IMR-90 (cell line): Measurements from ENCODE around the gene ADGRB3.
"Not testable (repeated sequence)": the region's sequence is repeated elsewhere in the genome, so short reads cannot be mapped to it uniquely, and the experiment has no call there.

Experiments used
- POLR2A ChIP-seq: IDR thresholded peaks from 2 replicates; pipeline ENCODE4 v1.6.1; 2012; ENCODE audit warnings: mild to moderate bottlenecking, low read depth, low read length
- RAD21 ChIP-seq: IDR thresholded peaks from 2 replicates; pipeline ENCODE4 v1.6.1; 2012; ENCODE audit warnings: low read length, improper control_type of control experiment
- TF ChIP-seq, protein P1 (sequence below): conservative IDR thresholded peaks from 2 replicates; pipeline ENCODE4 v1.5.1; 2012; ENCODE audit warnings: mild to moderate bottlenecking, low read depth, low read length, improper control_type of control experiment
- TF ChIP-seq, protein P2 (sequence below): fragments of 150-350 bp; IDR thresholded peaks from 2 replicates; pipeline ENCODE4 v1.6.1; 2017; ENCODE audit warnings: mild to moderate bottlenecking, antibody characterized with exemption, low read length, low read depth

DNA sequence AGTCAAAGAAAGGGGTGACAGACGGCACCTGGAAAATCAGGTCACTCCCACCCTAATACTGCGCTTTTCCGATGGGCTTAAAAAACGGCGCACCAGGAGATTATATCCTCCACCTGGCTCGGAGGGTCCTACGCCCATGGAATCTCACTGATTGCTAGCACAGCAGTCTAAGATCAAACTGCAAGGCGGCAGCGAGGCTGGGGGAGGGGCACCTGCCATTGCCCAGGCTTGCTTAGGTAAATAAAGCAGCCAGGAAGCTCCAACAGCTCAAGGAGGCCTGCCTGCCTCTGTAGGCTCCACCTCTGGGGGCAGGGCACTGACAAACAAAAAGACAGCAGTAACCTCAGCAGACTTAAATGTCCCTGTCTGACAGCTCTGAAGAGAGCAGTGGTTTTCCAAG lies 277.7 kb downstream of the ADGRB3 start:
- not testable (repeated sequence) for TF ChIP-seq POLR2A, RAD21
- TF ChIP-seq, protein P1, sequence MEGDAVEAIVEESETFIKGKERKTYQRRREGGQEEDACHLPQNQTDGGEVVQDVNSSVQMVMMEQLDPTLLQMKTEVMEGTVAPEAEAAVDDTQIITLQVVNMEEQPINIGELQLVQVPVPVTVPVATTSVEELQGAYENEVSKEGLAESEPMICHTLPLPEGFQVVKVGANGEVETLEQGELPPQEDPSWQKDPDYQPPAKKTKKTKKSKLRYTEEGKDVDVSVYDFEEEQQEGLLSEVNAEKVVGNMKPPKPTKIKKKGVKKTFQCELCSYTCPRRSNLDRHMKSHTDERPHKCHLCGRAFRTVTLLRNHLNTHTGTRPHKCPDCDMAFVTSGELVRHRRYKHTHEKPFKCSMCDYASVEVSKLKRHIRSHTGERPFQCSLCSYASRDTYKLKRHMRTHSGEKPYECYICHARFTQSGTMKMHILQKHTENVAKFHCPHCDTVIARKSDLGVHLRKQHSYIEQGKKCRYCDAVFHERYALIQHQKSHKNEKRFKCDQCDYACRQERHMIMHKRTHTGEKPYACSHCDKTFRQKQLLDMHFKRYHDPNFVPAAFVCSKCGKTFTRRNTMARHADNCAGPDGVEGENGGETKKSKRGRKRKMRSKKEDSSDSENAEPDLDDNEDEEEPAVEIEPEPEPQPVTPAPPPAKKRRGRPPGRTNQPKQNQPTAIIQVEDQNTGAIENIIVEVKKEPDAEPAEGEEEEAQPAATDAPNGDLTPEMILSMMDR = not testable (repeated sequence)
- TF ChIP-seq, protein P2, sequence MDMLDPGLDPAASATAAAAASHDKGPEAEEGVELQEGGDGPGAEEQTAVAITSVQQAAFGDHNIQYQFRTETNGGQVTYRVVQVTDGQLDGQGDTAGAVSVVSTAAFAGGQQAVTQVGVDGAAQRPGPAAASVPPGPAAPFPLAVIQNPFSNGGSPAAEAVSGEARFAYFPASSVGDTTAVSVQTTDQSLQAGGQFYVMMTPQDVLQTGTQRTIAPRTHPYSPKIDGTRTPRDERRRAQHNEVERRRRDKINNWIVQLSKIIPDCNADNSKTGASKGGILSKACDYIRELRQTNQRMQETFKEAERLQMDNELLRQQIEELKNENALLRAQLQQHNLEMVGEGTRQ = not testable (repeated sequence)
